Cerebellar nuclear complex (tissue), 1 donor: ENCODE data around the gene CHTF18.
"Not testable (repeated sequence)": the region's sequence is repeated elsewhere in the genome, so short reads cannot be mapped to it uniquely, and the experiment has no call there.

Experiments
- DNase-seq, 2 experiments: peaks; one replicate each; lab custom pipeline; 2025; lab: John Stamatoyannopoulos, UW

Gene CHTF18

GRCh38 chr16:830871-831570 lies 42.6 kb downstream of the CHTF18 start:
- DNase-seq, result no peak

GRCh38 chr16:831571-832413 lies 43.4 kb downstream of the CHTF18 start:
- no peak for DNase-seq

- no peak for DNase-seq
Observed at GRCh38 chr16:832652-833336, 44.4 kb downstream of the CHTF18 start.

- DNase-seq, result no peak
Observed at GRCh38 chr16:833411-833810, 45.0 kb downstream of the CHTF18 start.

- DNase-seq, result no peak
Observed at GRCh38 chr16:835373-835772, 47.0 kb downstream of the CHTF18 start.

GRCh38 chr16:836221-836620 lies 47.8 kb downstream of the CHTF18 start:
- no peak for DNase-seq

GRCh38 chr16:836822-837221 lies 48.4 kb downstream of the CHTF18 start:
- DNase-seq, result not testable (repeated sequence)

- no peak for DNase-seq
Observed at GRCh38 chr16:838741-839140, 50.3 kb downstream of the CHTF18 start.

GRCh38 chr16:839643-840408 lies 51.4 kb downstream of the CHTF18 start:
- no peak for DNase-seq

GRCh38 chr16:840561-841454 lies 52.4 kb downstream of the CHTF18 start:
- DNase-seq, result no peak

GRCh38 chr16:841455-842060 lies 53.1 kb downstream of the CHTF18 start:
- no peak for DNase-seq

- DNase-seq, result no peak
Observed at GRCh38 chr16:842061-842476, 53.6 kb downstream of the CHTF18 start.

- DNase-seq, result no peak
Observed at GRCh38 chr16:842711-843560, 54.5 kb downstream of the CHTF18 start.

GRCh38 chr16:843771-844170 lies 55.4 kb downstream of the CHTF18 start:
- DNase-seq, result no peak

GRCh38 chr16:844638-845350 lies 56.4 kb downstream of the CHTF18 start:
- no peak for DNase-seq

GRCh38 chr16:845351-845745 lies 56.9 kb downstream of the CHTF18 start:
- no peak for DNase-seq

GRCh38 chr16:847151-847550 lies 58.7 kb downstream of the CHTF18 start:
- no peak for DNase-seq
